GM19240 (cell line): ENCODE results near the gene HAAO.

Experiments used
- DNase-seq: peaks from one replicate; pipeline ENCODE4 v3.0.0; 2011; ENCODE audit warnings: low spot score; ENCODE audit not compliant: insufficient read length

The HAAO gene

GRCh38 chr2:42768706-42769256 lies 23.6 kb downstream of the HAAO start:
- no peak for DNase-seq

GRCh38 chr2:42767899-42768705 lies 24.3 kb downstream of the HAAO start:
- DNase-seq = no peak

GRCh38 chr2:42767080-42767898 lies 25.1 kb downstream of the HAAO start:
- no peak for DNase-seq

GRCh38 chr2:42765686-42766085 lies 26.7 kb downstream of the HAAO start:
- DNase-seq = no peak

GRCh38 chr2:42764901-42765300 lies 27.5 kb downstream of the HAAO start:
- no peak for DNase-seq

GRCh38 chr2:42764096-42764495 lies 28.3 kb downstream of the HAAO start, which contains the start of gene OXER1:
OXER1 (minus strand) TSS chr2:42764135; CDS start chr2:42764062, 73 bp downstream.
- no peak for DNase-seq

- DNase-seq = no peak
Measured at GRCh38 chr2:42762823-42763804, 29.3 kb downstream of the HAAO start.

- no peak for DNase-seq
Measured at GRCh38 chr2:42762155-42762554, 30.2 kb downstream of the HAAO start.

GRCh38 chr2:42761554-42761953 lies 30.8 kb downstream of the HAAO start:
- DNase-seq = no peak

- no peak for DNase-seq
Measured at GRCh38 chr2:42758751-42759150, 33.6 kb downstream of the HAAO start.

GRCh38 chr2:42757981-42758740 lies 34.2 kb downstream of the HAAO start:
- no peak for DNase-seq

- no peak for DNase-seq
Measured at GRCh38 chr2:42756966-42757513, 35.3 kb downstream of the HAAO start.

- DNase-seq = no peak
Measured at GRCh38 chr2:42756150-42756775, 36.1 kb downstream of the HAAO start.

- DNase-seq = no peak
Measured at GRCh38 chr2:42755191-42755880, 37.0 kb downstream of the HAAO start.

- no peak for DNase-seq
Measured at GRCh38 chr2:42754776-42755140, 37.6 kb downstream of the HAAO start.

GRCh38 chr2:42754021-42754775 lies 38.2 kb downstream of the HAAO start:
- no peak for DNase-seq

- DNase-seq = no peak
Measured at GRCh38 chr2:42752816-42753813, 39.3 kb downstream of the HAAO start.
